ENCODE data around the gene VPREB1. TPM values are rescaled to one million over a fixed set of nuclear protein-coding genes. Genes with fewer than 3 reads are reported as not detected.

VPREB1 gene
- total and polyA plus RNA-seq, 2 of the 4 experiments (the other 2 are of a cell fraction): not detected

GRCh38 chr22:22244316-22245250 is at the start of gene VPREB1 (continued):
- TF ChIP-seq CTCF (conservative IDR thresholded peaks at IDR 0.05; ENCODE audit: low read depth, low read length) (no peak), MAZ (IDR thresholded peaks at IDR 0.05; ENCODE audit: borderline replicate concordance, low read depth, low read length) (no peak), POLR2A (IDR thresholded peaks at IDR 0.05; ENCODE audit: low read depth, low read length) (no peak)

DNA sequence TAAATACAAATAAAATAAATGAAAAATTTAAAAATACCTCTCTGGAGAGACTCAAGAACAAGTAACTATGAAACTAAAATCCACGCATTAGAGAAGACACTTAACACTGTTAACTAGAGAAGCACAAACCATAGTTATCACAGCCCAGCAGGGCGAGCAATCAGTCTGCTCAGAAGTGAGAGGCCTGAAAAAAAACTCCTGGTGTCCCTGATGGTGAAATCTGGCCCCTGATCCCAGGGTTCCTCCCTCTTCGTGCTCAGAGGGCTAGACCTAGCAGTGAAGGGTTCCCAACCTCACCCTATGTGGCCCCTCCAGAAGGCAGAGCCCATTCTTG is 49.7 kb upstream of the VPREB1 start:
- intact Hi-C loops (cut with micrococcal nuclease): loop anchor here (1.0 kb wide), 1 partner anchor 165 kb away; no protein-coding TSS in a partner anchor
- H3K23ac ChIP-seq (ENCODE audit: low read depth, low read length): no peak overlapping the region
- no peak overlapping the region for H3K56ac ChIP-seq (ENCODE audit: extremely low read depth, insufficient read depth, low read length)
- H2BK5ac ChIP-seq (ENCODE audit: low read depth, low read length, poor library complexity, severe bottlenecking): no peak overlapping the region
- no peaks in the 10 kb centered on the region for H3K36me3 ChIP-seq (ENCODE audit: control insufficient read depth, insufficient read depth, low read length)
- in situ Hi-C loops (cut with MboI; ENCODE audit: low sequenced_read_pairs): no loop called here
- no peak overlapping the region for H3K14ac ChIP-seq (replicated peaks; ENCODE audit: low read depth, low read length)
- H3K9me1 ChIP-seq (ENCODE audit: insufficient read depth, low read length): no peaks in the 10 kb centered on the region
- H2BK15ac ChIP-seq (ENCODE audit: low read depth, low read length): no peak overlapping the region
- no peak overlapping the region for H3K18ac ChIP-seq (ENCODE audit: low read depth, low read length)
- no peaks in the 10 kb centered on the region for H3K79me1 ChIP-seq (ENCODE audit: low read depth in 1 of 2, low read length in 2 of 2)
- no peak overlapping the region for H3K4me2 ChIP-seq (ENCODE audit: low read depth, low read length)
- no CpG with 5 or more reads among the region's 3 CpGs for WGBS, 2 experiments (ENCODE audit: extremely low coverage in 2 of 2, insufficient read length in 1 of 2)
- ATAC-seq (ENCODE audit: low read depth): no peak
- H2AK9ac ChIP-seq (replicated peaks; ENCODE audit: low read depth, low read length, poor library complexity): no peak overlapping the region
- H2BK20ac ChIP-seq (ENCODE audit: low read depth, low read length): no peak overlapping the region
- peaks cover 29% of the 10 kb centered on the region for H3K27me3 ChIP-seq (ENCODE audit: control insufficient read depth, insufficient read depth, low read length)
- H3K9ac ChIP-seq (ENCODE audit: low read depth, low read length): no peak overlapping the region
- no peak for DNase-seq
- no peak overlapping the region for H4K91ac ChIP-seq (ENCODE audit: insufficient read depth, low read depth, low read length)
- H3K4me3 ChIP-seq (ENCODE audit: insufficient read depth, low read depth, low read length): no peak overlapping the region
- no peaks in the 10 kb centered on the region for H3K9me3 ChIP-seq (ENCODE audit: control insufficient read depth, insufficient read depth, low read length)
- dilution Hi-C loops (cut with HindIII; ENCODE audit: low sequenced_read_pairs, unreplicated experiment): no loop called here
- H4K20me1 ChIP-seq (ENCODE audit: insufficient read depth, low read length): no peaks in the 10 kb centered on the region
- no peak overlapping the region for H2BK120ac ChIP-seq (ENCODE audit: low read depth, low read length)
- POLR2A ChIA-PET (ENCODE audit: unreplicated experiment): no interaction called here
- no peak overlapping the region for H4K8ac ChIP-seq (ENCODE audit: low read depth in 2 of 2, low read length in 2 of 2)
- no peaks in the 10 kb centered on the region for H3K4me1 ChIP-seq (ENCODE audit: control insufficient read depth, insufficient read depth, low read length)
- H2AK5ac ChIP-seq (ENCODE audit: low read depth, low read length): no peak overlapping the region
- H3K4ac ChIP-seq (ENCODE audit: low read depth, low read length): no peak overlapping the region
- CTCF ChIA-PET: no interaction called here
- H3K27ac ChIP-seq (ENCODE audit: insufficient read depth, low read length): no peak overlapping the region
- no TSS peak for BruUV-seq (replicated peaks)
- no peak overlapping the region for H2AFZ ChIP-seq (replicated peaks; ENCODE audit: low read length, poor library complexity)
- no peak overlapping the region for H4K5ac ChIP-seq (ENCODE audit: low read depth, low read length)
- no peak for TF ChIP-seq BHLHE40 (IDR thresholded peaks at IDR 0.05; ENCODE audit: low read depth, low read length)
- no peak for TF ChIP-seq CHD1 (IDR thresholded peaks at IDR 0.05; ENCODE audit: low read depth, low read length)
- TF ChIP-seq POLR2A (IDR thresholded peaks at IDR 0.05; ENCODE audit: low read depth, low read length): no peak
- TF ChIP-seq CEBPB (IDR thresholded peaks at IDR 0.05; ENCODE audit: low read depth, low read length): no peak
- no peak for TF ChIP-seq NFE2L2 (IDR thresholded peaks at IDR 0.05; ENCODE audit: low read depth, low read length)
- no peak for TF ChIP-seq MXI1 (IDR thresholded peaks at IDR 0.05; ENCODE audit: borderline replicate concordance, low read depth, low read length)
- TF ChIP-seq SMC3 (IDR thresholded peaks at IDR 0.05; ENCODE audit: low read depth, low read length): no peak
- TF ChIP-seq RFX5 (IDR thresholded peaks at IDR 0.05; ENCODE audit: low read depth, low read length): no peak
- TF ChIP-seq, protein P1, sequence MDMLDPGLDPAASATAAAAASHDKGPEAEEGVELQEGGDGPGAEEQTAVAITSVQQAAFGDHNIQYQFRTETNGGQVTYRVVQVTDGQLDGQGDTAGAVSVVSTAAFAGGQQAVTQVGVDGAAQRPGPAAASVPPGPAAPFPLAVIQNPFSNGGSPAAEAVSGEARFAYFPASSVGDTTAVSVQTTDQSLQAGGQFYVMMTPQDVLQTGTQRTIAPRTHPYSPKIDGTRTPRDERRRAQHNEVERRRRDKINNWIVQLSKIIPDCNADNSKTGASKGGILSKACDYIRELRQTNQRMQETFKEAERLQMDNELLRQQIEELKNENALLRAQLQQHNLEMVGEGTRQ (IDR thresholded peaks at IDR 0.05; ENCODE audit: low read depth, low read length): no peak
- no peak for TF ChIP-seq RAD21 (IDR thresholded peaks at IDR 0.05; ENCODE audit: low read length)
- TF ChIP-seq MAZ (IDR thresholded peaks at IDR 0.05; ENCODE audit: borderline replicate concordance, low read depth, low read length): no peak
- TF ChIP-seq RCOR1 (IDR thresholded peaks at IDR 0.05; ENCODE audit: insufficient replicate concordance, low read length): no peak
- TF ChIP-seq FOS (IDR thresholded peaks at IDR 0.05; ENCODE audit: low read depth, low read length): no peak
- TF ChIP-seq MAFK (IDR thresholded peaks at IDR 0.05; ENCODE audit: low read depth, low read length): no peak
